GM12892 (cell line): Measurements from ENCODE around the gene R3HDM2.
"Not testable (repeated sequence)": the region's sequence is repeated elsewhere in the genome, so short reads cannot be mapped to it uniquely, and the experiment has no call there.

Source experiments
- POLR2A ChIP-seq: IDR thresholded peaks from 2 replicates; pipeline ENCODE4 v1.6.1; 2011; ENCODE audit warnings: low read depth, low read length, control low read depth
- POLR2AphosphoS5 ChIP-seq: IDR thresholded peaks from 2 replicates; pipeline ENCODE4 v1.6.1; 2011; ENCODE audit warnings: low read depth, low read length, control low read depth

DNA sequence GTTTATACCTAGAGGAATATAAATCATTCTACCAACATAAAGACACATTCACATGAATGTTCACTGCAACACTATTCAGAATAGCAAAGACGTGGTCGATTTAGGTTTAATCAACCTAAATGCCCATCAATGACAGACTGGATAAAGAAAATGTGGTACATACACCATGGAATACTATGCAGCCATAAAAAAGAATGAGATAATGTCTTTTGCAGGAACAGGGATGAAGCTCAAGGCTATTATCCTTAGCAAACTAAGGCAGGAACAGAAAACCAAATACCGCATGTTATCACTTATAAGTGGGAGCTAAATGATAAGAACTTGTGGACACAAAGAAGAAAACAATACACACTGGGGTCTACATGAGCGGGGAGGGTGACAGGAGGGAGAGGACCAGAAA is 94.5 kb downstream of the R3HDM2 start:
- not testable (repeated sequence) for TF ChIP-seq POLR2AphosphoS5, POLR2A
